Measurements from ENCODE around the gene HDAC10.

Gene HDAC10

GRCh38 chr22:50224071-50224470, 27.0 kb downstream of the HDAC10 start:
- Histone ChIP-seq H3K4me1 (ENCODE audit: control insufficient read depth in 1 of 2, insufficient read depth in 2 of 2, low read length in 2 of 2) (peaks cover 0 to 4% of the 10 kb centered on the region in 2 donors), H3K9ac (ENCODE audit: low read depth in 1 of 2, low read length in 2 of 2) (no peak overlapping the region), H3K27me3 (ENCODE audit: control insufficient read depth in 1 of 2, insufficient read depth in 2 of 2, low read length in 2 of 2) (no peaks in the 10 kb centered on the region), H3K36me3 (ENCODE audit: control insufficient read depth in 1 of 2, insufficient read depth in 2 of 2, low read length in 2 of 2) (peaks cover 33 to 75% of the 10 kb centered on the region in 2 donors), H3K9me3 (ENCODE audit: control insufficient read depth in 1 of 2, low read length in 2 of 2) (no peaks in the 10 kb centered on the region), H3K27ac (ENCODE audit: low read depth, low read length) (no peak overlapping the region), H3K4me3 (ENCODE audit: low read depth in 1 of 2, low read length in 2 of 2) (no peak overlapping the region)

- peaks cover 43 to 84% of the 10 kb centered on the region in 2 donors for H3K36me3 ChIP-seq (ENCODE audit: control insufficient read depth in 1 of 2, insufficient read depth in 2 of 2, low read length in 2 of 2)
- H3K4me1 ChIP-seq (ENCODE audit: control insufficient read depth in 1 of 2, insufficient read depth in 2 of 2, low read length in 2 of 2) = peaks cover 0 to 4% of the 10 kb centered on the region in 2 donors
- no peak overlapping the region for H3K9ac ChIP-seq (ENCODE audit: low read depth in 1 of 2, low read length in 2 of 2)
- H3K27me3 ChIP-seq (ENCODE audit: control insufficient read depth in 1 of 2, insufficient read depth in 2 of 2, low read length in 2 of 2) = no peaks in the 10 kb centered on the region
- no peaks in the 10 kb centered on the region for H3K9me3 ChIP-seq (ENCODE audit: control insufficient read depth in 1 of 2, low read length in 2 of 2)
- H3K4me3 ChIP-seq (ENCODE audit: low read depth in 1 of 2, low read length in 2 of 2) = no peak overlapping the region
- H3K27ac ChIP-seq (ENCODE audit: low read depth, low read length) = no peak overlapping the region
Measured at GRCh38 chr22:50222508-50222907, 28.6 kb downstream of the HDAC10 start.

GRCh38 chr22:50221410-50222300, 29.4 kb downstream of the HDAC10 start:
- no peak overlapping the region for H3K27ac ChIP-seq (ENCODE audit: low read depth, low read length)
- peaks cover 43 to 85% of the 10 kb centered on the region in 2 donors for H3K36me3 ChIP-seq (ENCODE audit: control insufficient read depth in 1 of 2, insufficient read depth in 2 of 2, low read length in 2 of 2)
- H3K9ac ChIP-seq (ENCODE audit: low read depth in 1 of 2, low read length in 2 of 2) = no peak overlapping the region
- H3K9me3 ChIP-seq (ENCODE audit: control insufficient read depth in 1 of 2, low read length in 2 of 2) = no peaks in the 10 kb centered on the region
- no peak overlapping the region for H3K4me3 ChIP-seq (ENCODE audit: low read depth in 1 of 2, low read length in 2 of 2)
- H3K27me3 ChIP-seq (ENCODE audit: control insufficient read depth in 1 of 2, insufficient read depth in 2 of 2, low read length in 2 of 2) = no peaks in the 10 kb centered on the region
- H3K4me1 ChIP-seq (ENCODE audit: control insufficient read depth in 1 of 2, insufficient read depth in 2 of 2, low read length in 2 of 2) = peaks cover 0 to 4% of the 10 kb centered on the region in 2 donors

- Histone ChIP-seq H3K27me3 (ENCODE audit: control insufficient read depth in 1 of 2, insufficient read depth in 2 of 2, low read length in 2 of 2) (no peaks in the 10 kb centered on the region), H3K4me3 (ENCODE audit: low read depth in 1 of 2, low read length in 2 of 2) (no peak overlapping the region), H3K27ac (ENCODE audit: low read depth, low read length) (no peak overlapping the region), H3K4me1 (ENCODE audit: control insufficient read depth in 1 of 2, insufficient read depth in 2 of 2, low read length in 2 of 2) (peaks cover 0 to 4% of the 10 kb centered on the region in 2 donors), H3K9ac (ENCODE audit: low read depth in 1 of 2, low read length in 2 of 2) (no peak overlapping the region), H3K9me3 (ENCODE audit: control insufficient read depth in 1 of 2, low read length in 2 of 2) (no peaks in the 10 kb centered on the region), H3K36me3 (ENCODE audit: control insufficient read depth in 1 of 2, insufficient read depth in 2 of 2, low read length in 2 of 2) (peaks cover 38 to 87% of the 10 kb centered on the region in 2 donors)
Measured at GRCh38 chr22:50220603-50221409, 30.3 kb downstream of the HDAC10 start.

GRCh38 chr22:50219800-50220602, 31.1 kb downstream of the HDAC10 start:
- H3K4me3 ChIP-seq (ENCODE audit: low read depth in 1 of 2, low read length in 2 of 2) = no peak overlapping the region
- H3K4me1 ChIP-seq (ENCODE audit: control insufficient read depth in 1 of 2, insufficient read depth in 2 of 2, low read length in 2 of 2) = peaks cover 0 to 4% of the 10 kb centered on the region in 2 donors
- no peak overlapping the region for H3K27ac ChIP-seq (ENCODE audit: low read depth, low read length)
- H3K9me3 ChIP-seq (ENCODE audit: control insufficient read depth in 1 of 2, low read length in 2 of 2) = no peaks in the 10 kb centered on the region
- peaks cover 40 to 87% of the 10 kb centered on the region in 2 donors for H3K36me3 ChIP-seq (ENCODE audit: control insufficient read depth in 1 of 2, insufficient read depth in 2 of 2, low read length in 2 of 2)
- no peak overlapping the region for H3K9ac ChIP-seq (ENCODE audit: low read depth in 1 of 2, low read length in 2 of 2)
- no peaks in the 10 kb centered on the region for H3K27me3 ChIP-seq (ENCODE audit: control insufficient read depth in 1 of 2, insufficient read depth in 2 of 2, low read length in 2 of 2)

- Histone ChIP-seq H3K36me3 (ENCODE audit: control insufficient read depth in 1 of 2, insufficient read depth in 2 of 2, low read length in 2 of 2) (peaks cover 41 to 88% of the 10 kb centered on the region in 2 donors), H3K9ac (ENCODE audit: low read depth in 1 of 2, low read length in 2 of 2) (no peak overlapping the region), H3K27me3 (ENCODE audit: control insufficient read depth in 1 of 2, insufficient read depth in 2 of 2, low read length in 2 of 2) (no peaks in the 10 kb centered on the region), H3K9me3 (ENCODE audit: control insufficient read depth in 1 of 2, low read length in 2 of 2) (no peaks in the 10 kb centered on the region), H3K4me3 (ENCODE audit: low read depth in 1 of 2, low read length in 2 of 2) (no peak overlapping the region), H3K27ac (ENCODE audit: low read depth, low read length) (no peak overlapping the region), H3K4me1 (ENCODE audit: control insufficient read depth in 1 of 2, insufficient read depth in 2 of 2, low read length in 2 of 2) (peaks cover 0 to 4% of the 10 kb centered on the region in 2 donors)
Measured at GRCh38 chr22:50218996-50219727, 31.9 kb downstream of the HDAC10 start.

GRCh38 chr22:50218153-50218995, 32.7 kb downstream of the HDAC10 start:
- Histone ChIP-seq H3K36me3 (ENCODE audit: control insufficient read depth in 1 of 2, insufficient read depth in 2 of 2, low read length in 2 of 2) (peaks cover 36 to 89% of the 10 kb centered on the region in 2 donors), H3K4me3 (ENCODE audit: low read depth in 1 of 2, low read length in 2 of 2) (no peak overlapping the region), H3K27me3 (ENCODE audit: control insufficient read depth in 1 of 2, insufficient read depth in 2 of 2, low read length in 2 of 2) (no peaks in the 10 kb centered on the region), H3K27ac (ENCODE audit: low read depth, low read length) (no peak overlapping the region), H3K9ac (ENCODE audit: low read depth in 1 of 2, low read length in 2 of 2) (no peak overlapping the region), H3K9me3 (ENCODE audit: control insufficient read depth in 1 of 2, low read length in 2 of 2) (no peaks in the 10 kb centered on the region), H3K4me1 (ENCODE audit: control insufficient read depth in 1 of 2, insufficient read depth in 2 of 2, low read length in 2 of 2) (peaks cover 0 to 4% of the 10 kb centered on the region in 2 donors)

GRCh38 chr22:50217543-50218152, 33.4 kb downstream of the HDAC10 start:
- H3K36me3 ChIP-seq (ENCODE audit: control insufficient read depth in 1 of 2, insufficient read depth in 2 of 2, low read length in 2 of 2) = peaks cover 35 to 89% of the 10 kb centered on the region in 2 donors
- H3K4me1 ChIP-seq (ENCODE audit: control insufficient read depth in 1 of 2, insufficient read depth in 2 of 2, low read length in 2 of 2) = peaks cover 0 to 4% of the 10 kb centered on the region in 2 donors
- H3K9me3 ChIP-seq (ENCODE audit: control insufficient read depth in 1 of 2, low read length in 2 of 2) = no peaks in the 10 kb centered on the region
- no peak overlapping the region for H3K27ac ChIP-seq (ENCODE audit: low read depth, low read length)
- H3K9ac ChIP-seq (ENCODE audit: low read depth in 1 of 2, low read length in 2 of 2) = no peak overlapping the region
- no peaks in the 10 kb centered on the region for H3K27me3 ChIP-seq (ENCODE audit: control insufficient read depth in 1 of 2, insufficient read depth in 2 of 2, low read length in 2 of 2)
- H3K4me3 ChIP-seq (ENCODE audit: low read depth in 1 of 2, low read length in 2 of 2) = no peak overlapping the region

Data from duodenal mucosa (tissue), 2 donors.